GM21515 (cell line): Measurements from ENCODE around the gene EXD2.
"Not testable (repeated sequence)": the region's sequence is repeated elsewhere in the genome, so short reads cannot be mapped to it uniquely, and the experiment has no call there.

ENCODE experiments used
- ATAC-seq: cut with Tn5 transposase; IDR thresholded peaks from one replicate; pipeline ENCODE4 v1.9.1; 2021; ENCODE audit not compliant: unreplicated experiment

EXD2 gene

DNA sequence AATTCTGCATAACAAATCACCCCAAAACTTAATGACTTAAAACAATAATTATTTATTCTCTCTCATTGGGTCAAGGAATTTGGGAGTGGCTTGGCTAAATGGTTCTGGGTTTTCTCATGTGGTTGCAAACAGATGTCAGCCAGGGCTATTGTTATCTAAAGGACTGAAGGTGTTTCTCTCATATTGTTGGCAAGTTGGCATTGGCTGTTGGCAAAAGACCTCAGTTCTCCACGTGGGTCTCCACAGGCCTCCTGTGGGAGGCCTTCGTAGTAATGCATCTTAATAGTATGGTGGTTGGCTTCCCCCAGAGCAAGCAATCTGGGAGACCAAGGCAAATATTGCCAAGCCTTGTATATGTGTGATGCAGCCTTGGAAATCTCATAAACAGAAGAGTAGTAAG, 83.0 kb downstream of the EXD2 start:
- ATAC-seq: no peak

GRCh38 chr14:69275331-69275730, 84.0 kb downstream of the EXD2 start:
- no peak for ATAC-seq

- not testable (repeated sequence) for ATAC-seq
Measured at GRCh38 chr14:69277356-69277755, 86.1 kb downstream of the EXD2 start.

DNA sequence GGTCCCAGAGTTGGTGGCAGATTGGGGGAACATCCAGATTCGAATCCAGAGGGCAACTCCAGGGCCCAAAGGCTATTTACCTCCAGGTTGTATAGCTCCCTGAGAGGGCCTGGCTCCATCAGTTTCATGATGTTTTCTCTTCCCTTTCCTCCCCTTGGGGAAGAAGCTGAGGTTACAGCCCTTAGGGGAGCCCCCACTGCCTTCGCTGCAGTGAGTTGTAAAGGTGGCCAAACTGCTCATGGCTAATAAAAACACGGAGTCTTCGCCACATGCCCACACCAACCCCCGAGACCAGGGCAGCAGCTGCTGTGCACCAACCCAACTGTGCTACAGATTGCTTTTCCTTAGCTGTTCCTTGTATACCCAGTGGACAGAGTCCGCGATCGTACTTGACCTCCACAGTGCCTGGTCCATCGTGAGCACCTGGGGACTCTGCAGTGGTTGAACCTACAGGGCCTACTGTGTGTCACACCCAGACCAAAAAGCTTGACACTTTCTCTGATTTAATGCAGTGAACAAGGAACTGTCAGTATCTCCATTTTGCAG, 89.5 kb downstream of the EXD2 start:
- no peak for ATAC-seq

GRCh38 chr14:69281450-69282169, 90.3 kb downstream of the EXD2 start:
- no peak for ATAC-seq

GRCh38 chr14:69282448-69282847, 91.2 kb downstream of the EXD2 start:
- no peak for ATAC-seq

DNA sequence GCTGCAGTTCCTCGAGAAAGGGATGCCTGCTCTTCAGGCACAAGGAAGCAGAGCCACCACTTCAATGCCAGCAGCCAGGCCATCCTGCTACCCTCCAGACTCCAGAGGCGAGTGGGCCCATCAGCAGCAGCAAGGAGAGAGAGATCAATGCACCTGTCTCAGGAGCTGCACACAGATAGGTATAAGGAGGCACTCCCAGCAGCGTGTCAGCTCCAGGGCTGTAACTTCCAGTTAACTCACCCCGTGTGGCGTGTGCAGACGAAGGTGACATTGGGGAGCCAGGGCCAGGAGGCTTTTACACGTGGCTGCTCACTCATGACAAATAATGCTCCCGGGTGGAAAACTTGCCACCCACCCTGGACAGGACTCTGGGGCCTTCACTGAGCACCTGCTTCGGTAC, 92.9 kb downstream of the EXD2 start:
- ATAC-seq: no peak

DNA sequence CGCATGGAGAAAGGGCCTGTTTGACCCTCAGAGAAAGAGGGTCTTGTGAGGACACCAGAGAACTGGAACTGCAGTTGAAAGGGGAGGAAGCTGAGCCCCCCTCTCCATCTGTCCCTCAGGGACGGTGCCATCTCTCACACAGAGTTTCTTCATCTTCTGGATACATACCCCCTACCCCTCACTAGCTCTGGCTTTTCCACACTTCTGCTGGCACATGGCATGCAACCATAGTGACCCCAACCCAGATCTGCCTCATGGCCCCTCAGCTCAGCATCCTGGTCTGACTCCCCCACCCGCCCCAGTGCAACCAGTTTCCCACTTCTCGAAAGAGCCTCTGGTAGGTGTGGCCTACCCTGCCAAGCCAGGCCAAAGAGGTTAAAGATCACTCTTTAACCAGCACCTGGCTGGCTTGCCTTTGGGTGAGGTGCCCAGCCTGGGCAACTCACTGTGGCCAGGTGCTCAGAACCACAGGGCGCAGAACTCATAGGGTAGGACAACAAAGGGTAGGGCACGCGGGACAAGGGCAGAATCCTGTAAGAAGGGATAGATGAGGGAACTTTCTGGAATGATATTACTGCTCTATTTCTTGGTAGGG, 94.5 kb downstream of the EXD2 start:
- ATAC-seq: no peak

- no peak for ATAC-seq
Measured at GRCh38 chr14:69287098-69288010, 96.1 kb downstream of the EXD2 start.

DNA sequence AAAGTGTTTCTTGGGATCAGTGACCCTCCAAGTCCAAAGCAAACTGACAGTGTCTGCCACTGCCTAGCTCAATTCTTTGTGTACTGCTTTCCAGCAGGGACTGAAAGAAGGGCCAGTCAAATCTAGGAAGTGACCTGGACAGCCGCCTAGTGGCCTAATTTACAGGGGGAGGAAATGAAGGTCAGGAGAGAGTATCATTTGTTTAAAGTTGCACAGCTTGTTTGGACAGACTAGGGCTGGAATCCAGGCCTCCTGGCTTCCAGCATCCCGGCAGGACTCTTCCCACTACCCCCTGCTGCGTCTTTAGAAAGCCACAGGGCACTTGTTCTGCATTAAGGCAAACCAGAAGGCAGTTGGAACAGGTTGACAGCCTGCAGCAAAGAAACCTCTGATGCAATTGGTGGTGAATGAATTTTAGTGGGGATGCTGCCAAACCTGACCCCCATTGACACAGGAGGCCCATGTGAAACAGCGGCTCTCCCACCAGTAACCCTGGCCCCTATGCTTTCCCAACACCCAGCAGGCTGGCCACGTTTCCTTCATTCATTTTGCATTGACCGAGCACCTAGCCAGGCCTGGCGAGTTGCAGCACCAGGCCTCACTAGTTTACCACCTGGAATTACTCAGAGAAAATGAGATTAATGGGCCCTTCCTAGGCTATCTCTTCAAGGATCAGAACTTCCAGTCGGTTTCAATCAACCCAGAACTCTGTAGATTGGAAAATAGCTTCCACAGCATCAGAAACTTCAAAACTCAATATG, 96.9 kb downstream of the EXD2 start:
- ATAC-seq: no peak

- no peak for ATAC-seq
Measured at GRCh38 chr14:69288956-69289705, 97.8 kb downstream of the EXD2 start.

DNA sequence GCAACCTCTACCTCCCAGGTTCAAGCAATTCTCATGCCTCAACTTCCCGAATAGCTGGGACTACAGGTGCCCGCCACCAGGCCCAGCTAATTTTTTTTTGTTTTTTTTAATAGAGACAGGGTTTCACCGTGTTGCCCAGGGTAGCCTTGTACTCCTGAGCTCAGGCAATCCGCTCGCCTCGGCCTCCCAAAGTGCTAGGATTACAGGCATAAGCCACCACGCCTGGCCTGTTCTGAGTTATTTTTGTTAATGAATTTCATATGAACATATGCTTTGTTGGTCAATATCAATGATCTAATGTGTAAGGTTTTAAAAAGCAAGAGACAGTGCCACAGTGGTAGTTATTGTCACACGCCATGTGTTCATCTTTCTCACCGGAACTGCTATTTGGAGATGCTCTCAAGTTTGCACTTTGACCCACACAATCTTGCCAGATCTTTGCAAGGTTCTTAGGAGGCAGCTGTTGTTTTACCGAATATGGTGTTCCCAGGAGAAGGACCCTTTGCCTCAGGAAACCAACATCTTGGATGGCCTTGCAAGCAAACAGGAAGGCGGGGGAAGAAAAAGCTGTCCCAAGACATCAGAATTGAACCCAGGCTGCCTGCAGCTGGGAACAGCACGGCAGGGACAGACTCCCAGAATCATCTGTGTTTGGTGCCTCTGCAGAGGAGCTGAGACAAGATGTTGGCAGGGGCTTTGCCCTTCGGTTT, 98.7 kb downstream of the EXD2 start:
- ATAC-seq: no peak

DNA sequence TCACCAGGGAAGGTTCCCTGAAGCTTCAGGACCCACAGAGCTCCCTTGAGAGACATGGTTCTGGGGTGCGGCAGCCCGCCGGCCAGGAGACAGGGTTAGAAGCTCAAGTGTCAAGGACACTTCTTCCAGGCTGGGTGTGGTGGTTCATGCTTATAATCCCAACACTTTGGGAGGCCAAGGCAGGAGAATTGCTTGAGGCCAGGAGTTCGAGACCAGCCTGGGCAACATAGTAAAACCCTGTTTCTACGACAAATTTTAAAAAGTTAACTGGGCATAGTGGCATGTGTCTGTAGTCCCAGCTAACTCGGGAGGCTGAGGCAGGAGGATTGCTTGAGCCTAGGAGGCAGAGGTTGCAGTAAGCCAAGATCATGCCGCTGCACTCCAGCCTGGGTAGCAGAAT, 99.6 kb downstream of the EXD2 start:
- not testable (repeated sequence) for ATAC-seq

GRCh38 chr14:69291396-69291795, 100.1 kb downstream of the EXD2 start:
- ATAC-seq: no peak

DNA sequence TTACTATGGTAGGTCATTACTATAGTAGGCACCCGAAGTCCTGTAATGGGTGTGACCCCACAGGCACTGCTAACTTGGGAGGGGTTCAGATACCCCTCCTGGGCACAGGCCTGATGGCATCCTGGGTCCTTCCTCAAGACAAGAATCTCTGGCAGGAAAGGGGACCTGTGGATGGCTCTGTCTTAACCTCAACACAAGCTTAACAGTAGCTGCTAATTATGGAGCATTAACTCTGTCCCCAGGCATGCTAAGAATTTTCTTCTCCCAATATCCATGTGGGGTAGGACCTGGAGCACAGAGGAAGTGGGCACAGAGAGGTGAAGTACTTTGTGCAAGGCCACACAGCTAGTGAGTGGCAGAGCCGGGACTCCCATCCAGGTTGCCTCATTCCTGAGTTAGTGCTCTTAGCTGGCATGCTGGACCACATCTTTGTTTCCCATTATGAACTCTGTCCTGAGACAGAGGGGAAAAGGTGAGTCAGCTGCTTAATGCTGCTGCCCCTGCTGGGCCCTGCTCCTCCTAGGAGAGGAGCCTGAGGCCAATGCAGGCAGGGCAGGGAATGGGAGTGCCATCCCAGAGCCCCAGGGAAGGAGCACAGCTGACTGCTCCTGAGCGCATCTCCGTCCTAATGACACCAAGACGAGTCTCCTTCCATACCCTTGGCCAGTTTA, 100.7 kb downstream of the EXD2 start:
- ATAC-seq: no peak
